H9 (cell line): ENCODE data around the gene PRRC2B. TPM values are rescaled to one million over a fixed set of nuclear protein-coding genes. Genes with fewer than 3 reads are reported as not detected.

ENCODE experiments used
- DNase-seq: peaks from one replicate; pipeline ENCODE4 v3.0.0-alpha.2; 2017
- H2AFZ ChIP-seq: one replicate; pipeline ENCODE4 v1.6.1; 2013; ENCODE audit warnings: mild to moderate bottlenecking, low read length, control low read depth, moderate library complexity
- H2AK5ac ChIP-seq: 2 replicates; pipeline ENCODE4 v1.6.1; 2013; ENCODE audit warnings: low read length, control low read depth, mixed read lengths; ENCODE audit not compliant: insufficient read length
- H2BK120ac ChIP-seq: one replicate; pipeline ENCODE4 v1.6.1; 2013; ENCODE audit warnings: low read depth, mild to moderate bottlenecking, low read length, control low read depth, inconsistent platforms; ENCODE audit not compliant: poor library complexity, severe bottlenecking
- H2BK12ac ChIP-seq: 2 replicates; pipeline ENCODE4 v1.6.1; 2013; ENCODE audit warnings: low read length, control low read depth, mixed read lengths, low read depth; ENCODE audit not compliant: insufficient read length
- H2BK15ac ChIP-seq: 2 replicates; pipeline ENCODE4 v1.6.1; 2013; ENCODE audit warnings: low read depth, low read length, control low read depth
- H2BK20ac ChIP-seq: one replicate; pipeline ENCODE4 v1.6.1; 2013; ENCODE audit warnings: low read depth, mild to moderate bottlenecking, low read length, control low read depth, inconsistent platforms; ENCODE audit not compliant: poor library complexity, severe bottlenecking
- H2BK5ac ChIP-seq: 2 replicates; pipeline ENCODE4 v1.6.1; 2013; ENCODE audit warnings: low read length, control low read depth, mixed read lengths; ENCODE audit not compliant: insufficient read length
- H3K14ac ChIP-seq: 2 replicates; pipeline ENCODE4 v1.6.1; 2013; ENCODE audit warnings: low read length, control low read depth; ENCODE audit not compliant: insufficient read depth
- H3K18ac ChIP-seq: 2 replicates; pipeline ENCODE4 v1.6.1; 2013; ENCODE audit warnings: low read depth, mild to moderate bottlenecking, mixed read lengths, low read length, control low read depth; ENCODE audit not compliant: insufficient read length
- H3K23ac ChIP-seq: 2 replicates; pipeline ENCODE4 v1.6.1; 2013; ENCODE audit warnings: low read length, control low read depth, mixed read lengths, low read depth; ENCODE audit not compliant: insufficient read length
- H3K23me2 ChIP-seq: 2 replicates; pipeline ENCODE4 v1.6.1; 2013; ENCODE audit warnings: low read depth, mild to moderate bottlenecking, mixed read lengths, low read length, control low read depth; ENCODE audit not compliant: insufficient read length, poor library complexity, severe bottlenecking
- H3K27ac ChIP-seq: 2 replicates; pipeline ENCODE4 v1.5.1; 2013; ENCODE audit warnings: low read length, control low read depth, mixed read lengths, low read depth; ENCODE audit not compliant: insufficient read length
- H3K27me3 ChIP-seq: 2 replicates; pipeline ENCODE4 v1.6.1; 2013; ENCODE audit warnings: low read length, control low read depth, inconsistent platforms; ENCODE audit not compliant: insufficient read depth
- H3K4ac ChIP-seq: 2 replicates; pipeline ENCODE4 v1.6.1; 2013; ENCODE audit warnings: low read depth, mild to moderate bottlenecking, control low read depth, inconsistent platforms, low read length, moderate library complexity
- H3K4me1 ChIP-seq: 2 replicates; pipeline ENCODE4 v1.6.1; 2013; ENCODE audit warnings: low read length, control low read depth, inconsistent platforms; ENCODE audit not compliant: insufficient read depth
- H3K4me2 ChIP-seq: 2 replicates; pipeline ENCODE4 v1.6.1; 2013; ENCODE audit warnings: low read length, control low read depth, mixed read lengths; ENCODE audit not compliant: insufficient read length, insufficient read depth
- H3K56ac ChIP-seq: 2 replicates; pipeline ENCODE4 v1.6.1; 2013; ENCODE audit warnings: low read depth, mild to moderate bottlenecking, mixed read lengths, low read length, control low read depth; ENCODE audit not compliant: insufficient read length
- H3K79me1 ChIP-seq: 2 replicates; pipeline ENCODE4 v1.6.1; 2013; ENCODE audit warnings: low read depth, mild to moderate bottlenecking, moderate library complexity, low read length, control low read depth, inconsistent platforms; ENCODE audit not compliant: insufficient read depth, poor library complexity, severe bottlenecking
- H3K79me2 ChIP-seq: 2 replicates; pipeline ENCODE4 v1.6.1; 2013; ENCODE audit warnings: low read length, control low read depth, inconsistent platforms; ENCODE audit not compliant: insufficient read depth
- H3K9ac ChIP-seq: 2 replicates; pipeline ENCODE4 v1.6.1; 2013; ENCODE audit warnings: low read length, control low read depth, mixed read lengths; ENCODE audit not compliant: insufficient read length; ENCODE audit errors: extremely low read depth
- H3K9me3 ChIP-seq: one replicate; pipeline ENCODE4 v1.6.1; 2013; ENCODE audit warnings: low read depth, low read length, inconsistent platforms; ENCODE audit not compliant: control insufficient read depth
- H3T11ph ChIP-seq: one replicate; pipeline ENCODE4 v1.6.1; 2013; ENCODE audit warnings: mild to moderate bottlenecking, low read length, control low read depth, inconsistent platforms
- H4K20me1 ChIP-seq: one replicate; pipeline ENCODE4 v1.6.1; 2013; ENCODE audit not compliant: control insufficient read depth, insufficient read length, insufficient read depth
- H4K5ac ChIP-seq: 2 replicates; pipeline ENCODE4 v1.6.1; 2013; ENCODE audit warnings: low read depth, mild to moderate bottlenecking, mixed read lengths, low read length, control low read depth; ENCODE audit not compliant: insufficient read length
- H4K8ac ChIP-seq: replicated peaks from 2 replicates; pipeline ENCODE4 v1.6.1; 2013; ENCODE audit warnings: low read length, control low read depth, mixed read lengths, low read depth; ENCODE audit not compliant: insufficient read length
- H4K91ac ChIP-seq: 2 replicates; pipeline ENCODE4 v1.6.1; 2013; ENCODE audit warnings: low read depth, mild to moderate bottlenecking, moderate library complexity, mixed read lengths, low read length, control low read depth; ENCODE audit not compliant: insufficient read length
- H3K27ac Mint-ChIP-seq, 3 experiments: 2 replicates in 2 of 3; 3 replicates in 1 of 3; pipeline ENCODE4 v1.8.0; 2020 to 2021; ENCODE audit warnings: mixed read lengths in 3 of 3, mild to moderate bottlenecking in 1 of 3, moderate library complexity in 1 of 3
- H3K27me3 Mint-ChIP-seq: 2 replicates; pipeline ENCODE4 v1.8.0; 2021; ENCODE audit warnings: low read depth, mild to moderate bottlenecking, moderate library complexity, mixed read lengths
- H3K36me3 Mint-ChIP-seq, 3 experiments: 2 replicates in 2 of 3; 3 replicates in 1 of 3; pipeline ENCODE4 v1.8.0; 2020 to 2021; ENCODE audit warnings: low read depth in 3 of 3, mixed read lengths in 3 of 3; ENCODE audit not compliant: insufficient read depth in 1 of 3
- H3K4me1 Mint-ChIP-seq, 2 experiments: 2 replicates each; pipeline ENCODE4 v1.8.0; 2020; ENCODE audit warnings: mixed read lengths in 2 of 2
- H3K4me3 Mint-ChIP-seq, 2 experiments: 2 replicates in 1 of 2; 3 replicates in 1 of 2; pipeline ENCODE4 v1.8.0; 2020 to 2021; ENCODE audit warnings: mild to moderate bottlenecking in 2 of 2, mixed read lengths in 2 of 2, moderate library complexity in 1 of 2
- H3K9me3 Mint-ChIP-seq, 2 experiments: 2 replicates in 1 of 2; 3 replicates in 1 of 2; pipeline ENCODE4 v1.8.0; 2020; ENCODE audit warnings: mild to moderate bottlenecking in 2 of 2, mixed read lengths in 2 of 2, moderate library complexity in 1 of 2
- WGBS: extraction: QIAGEN DNeasy Blood & Tissue Kit; methylation state at CpG from one replicate; pipeline ENCODE4 v1.1.7; 2013; ENCODE audit warnings: missing lambda C conversion rate, low lambda C conversion rate, mixed read lengths; ENCODE audit not compliant: insufficient read length; ENCODE audit errors: extremely low coverage; 5-methylcytosine and 5-hydroxymethylcytosine counted together
- total RNA-seq: library from RNA; stranded (reverse); gene quantifications from 2 replicates; pipeline ENCODE4 v1.2.1, GENCODE V29; 2021
- TF ChIP-seq, protein P1 (sequence below): fragments of 200-600 bp; sonication (generic); conservative IDR thresholded peaks from 3 replicates; pipeline ENCODE4 v1.8.0; 2021; ENCODE audit warnings: antibody characterized with exemption, mild to moderate bottlenecking

Gene PRRC2B
- total RNA-seq, 1 experiment from 2014 or later: 251 TPM

DNA sequence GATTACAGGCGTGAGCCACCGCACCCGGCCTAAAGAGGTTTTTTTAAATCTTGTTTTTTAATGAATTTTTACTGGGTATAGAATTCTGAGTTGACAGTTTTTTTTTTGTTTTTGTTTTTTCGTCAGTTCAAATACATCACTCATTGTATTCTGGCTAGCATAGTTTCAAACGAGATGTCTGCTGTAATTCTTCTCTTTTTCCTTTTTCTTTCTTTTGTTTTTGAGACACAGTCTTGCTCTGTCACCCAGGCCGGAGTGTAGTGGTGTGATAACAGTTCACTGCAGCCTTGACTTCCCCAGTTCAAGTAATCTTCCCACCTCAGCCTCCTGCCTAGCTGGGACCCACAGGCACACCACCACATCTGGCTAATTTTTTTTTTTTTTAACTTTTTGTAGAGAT is 149.3 kb downstream of the PRRC2B start:
- no peaks in the 10 kb centered on the region for H3K4me1 Mint-ChIP-seq
- H3K4ac ChIP-seq: no peak overlapping the region
- H4K20me1 ChIP-seq: no peaks in the 10 kb centered on the region
- H3T11ph ChIP-seq: no peak overlapping the region
- H3K79me1 ChIP-seq: no peaks in the 10 kb centered on the region
- peaks cover 5% of the 10 kb centered on the region for H3K9me3 ChIP-seq
- H3K4me2 ChIP-seq: no peak overlapping the region
- H3K27ac ChIP-seq: no peak overlapping the region
- H3K9ac ChIP-seq: no peak overlapping the region
- H3K27me3 Mint-ChIP-seq: peaks cover 28% of the 10 kb centered on the region
- H3K14ac ChIP-seq: no peak overlapping the region
- H2BK15ac ChIP-seq: no peak overlapping the region
- TF ChIP-seq, protein P1, sequence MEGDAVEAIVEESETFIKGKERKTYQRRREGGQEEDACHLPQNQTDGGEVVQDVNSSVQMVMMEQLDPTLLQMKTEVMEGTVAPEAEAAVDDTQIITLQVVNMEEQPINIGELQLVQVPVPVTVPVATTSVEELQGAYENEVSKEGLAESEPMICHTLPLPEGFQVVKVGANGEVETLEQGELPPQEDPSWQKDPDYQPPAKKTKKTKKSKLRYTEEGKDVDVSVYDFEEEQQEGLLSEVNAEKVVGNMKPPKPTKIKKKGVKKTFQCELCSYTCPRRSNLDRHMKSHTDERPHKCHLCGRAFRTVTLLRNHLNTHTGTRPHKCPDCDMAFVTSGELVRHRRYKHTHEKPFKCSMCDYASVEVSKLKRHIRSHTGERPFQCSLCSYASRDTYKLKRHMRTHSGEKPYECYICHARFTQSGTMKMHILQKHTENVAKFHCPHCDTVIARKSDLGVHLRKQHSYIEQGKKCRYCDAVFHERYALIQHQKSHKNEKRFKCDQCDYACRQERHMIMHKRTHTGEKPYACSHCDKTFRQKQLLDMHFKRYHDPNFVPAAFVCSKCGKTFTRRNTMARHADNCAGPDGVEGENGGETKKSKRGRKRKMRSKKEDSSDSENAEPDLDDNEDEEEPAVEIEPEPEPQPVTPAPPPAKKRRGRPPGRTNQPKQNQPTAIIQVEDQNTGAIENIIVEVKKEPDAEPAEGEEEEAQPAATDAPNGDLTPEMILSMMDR: no peak
- H2AFZ ChIP-seq: no peak overlapping the region
- no peaks in the 10 kb centered on the region; the same call in 1 of the 2 replicates for H3K27me3 ChIP-seq
- no peak overlapping the region for H4K91ac ChIP-seq
- H2BK120ac ChIP-seq: no peak overlapping the region
- no peaks in the 10 kb centered on the region for H3K4me1 ChIP-seq
- no peak overlapping the region for H2AK5ac ChIP-seq
- no peak overlapping the region for H3K18ac ChIP-seq
- no peak overlapping the region for H4K5ac ChIP-seq
- H3K9me3 Mint-ChIP-seq: peaks cover 43 to 44% of the 10 kb centered on the region in 2 experiments
- H2BK12ac ChIP-seq: no peak overlapping the region
- DNase-seq: no peak
- H3K4me3 Mint-ChIP-seq: no peak overlapping the region
- H3K23ac ChIP-seq: no peak overlapping the region
- peaks cover 8 to 30% (median 19%) of the 10 kb centered on the region in 3 experiments for H3K36me3 Mint-ChIP-seq
- no CpG with 5 or more reads among the region's 6 CpGs for WGBS
- H2BK20ac ChIP-seq: no peak overlapping the region
- H3K23me2 ChIP-seq: peaks cover 7% of the 10 kb centered on the region
- H2BK5ac ChIP-seq: no peak overlapping the region
- H4K8ac ChIP-seq: no peak overlapping the region
- no peaks in the 10 kb centered on the region for H3K79me2 ChIP-seq
- no peak overlapping the region for H3K56ac ChIP-seq
- H3K27ac Mint-ChIP-seq: no peak overlapping the region
